Type B pancreatic cell (in vitro differentiated cells): ENCODE data around the gene LMNB1. TPM values are rescaled to one million over a fixed set of nuclear protein-coding genes. Genes with fewer than 3 reads are reported as not detected.
A peak's percentile ranks its signal among the peaks of the same experiment; 100 is the strongest.
"Not testable (repeated sequence)": the region's sequence is repeated elsewhere in the genome, so short reads cannot be mapped to it uniquely, and the experiment has no call there.

Source experiments
- DNase-seq: peaks from one replicate; pipeline ENCODE4 v3.0.0; 2021; ENCODE audit warnings: mixed read lengths; ENCODE audit not compliant: unreplicated experiment; ENCODE audit errors: extremely low spot score
- H3K27ac Mint-ChIP-seq: 2 replicates; pipeline ENCODE4 v1.8.0; 2021; ENCODE audit warnings: mild to moderate bottlenecking, mixed read lengths
- H3K27me3 Mint-ChIP-seq: 2 replicates; pipeline ENCODE4 v1.8.0; 2021; ENCODE audit warnings: mixed read lengths
- H3K36me3 Mint-ChIP-seq: 2 replicates; pipeline ENCODE4 v1.8.0; 2021; ENCODE audit warnings: mixed read lengths
- H3K4me1 Mint-ChIP-seq: one replicate; pipeline ENCODE4 v1.8.0; 2021; ENCODE audit warnings: mixed read lengths; ENCODE audit not compliant: unreplicated experiment
- H3K4me3 Mint-ChIP-seq: 2 replicates; pipeline ENCODE4 v1.8.0; 2021; ENCODE audit warnings: mild to moderate bottlenecking, mixed read lengths
- H3K9me3 Mint-ChIP-seq: 2 replicates; pipeline ENCODE4 v1.8.0; 2021; ENCODE audit warnings: mixed read lengths
- CTCF ChIP-seq: fragments of 200-600 bp; sonication (generic); conservative IDR thresholded peaks from 2 replicates; pipeline ENCODE4 v1.5.0; 2021; ENCODE audit warnings: antibody characterized with exemption, mild to moderate bottlenecking
- total RNA-seq: library from RNA; stranded (reverse); gene quantifications from 2 replicates; pipeline ENCODE4 v1.2.1, GENCODE V29; 2021; ENCODE audit warnings: low replicate concordance

The LMNB1 gene
- total RNA-seq, 1 donor from 2014 or later, result 149 TPM

GRCh38 chr5:126777257-126777974 is 480 bp downstream of the LMNB1 start:
- peaks cover 18% of the 10 kb centered on the region for H3K4me1 Mint-ChIP-seq
- H3K36me3 Mint-ChIP-seq, result peaks cover 4% of the 10 kb centered on the region
- peak overlapping the region; percentile 92 for H3K4me3 Mint-ChIP-seq
- peak; percentile 20 for TF ChIP-seq CTCF
- peak; percentile 75 for DNase-seq
- peak overlapping the region; percentile 94 for H3K27ac Mint-ChIP-seq
- no peaks in the 10 kb centered on the region for H3K9me3 Mint-ChIP-seq
- H3K27me3 Mint-ChIP-seq, result no peaks in the 10 kb centered on the region

GRCh38 chr5:126777975-126778674 is 1.2 kb downstream of the LMNB1 start:
- Mint-ChIP-seq H3K27me3 (no peaks in the 10 kb centered on the region), H3K4me3 (peak overlapping the region; percentile 92), H3K27ac (peak overlapping the region; percentile 94), H3K4me1 (peaks cover 18% of the 10 kb centered on the region), H3K36me3 (peaks cover 4% of the 10 kb centered on the region), H3K9me3 (no peaks in the 10 kb centered on the region)
- DNase-seq, result peak; percentile 92
- no peak for TF ChIP-seq CTCF

- peak overlapping the region; percentile 81 for H3K27ac Mint-ChIP-seq
- H3K27me3 Mint-ChIP-seq, result no peaks in the 10 kb centered on the region
- no peak for DNase-seq
- no peak for TF ChIP-seq CTCF
- peaks cover 9% of the 10 kb centered on the region for H3K36me3 Mint-ChIP-seq
- H3K9me3 Mint-ChIP-seq, result no peaks in the 10 kb centered on the region
- H3K4me3 Mint-ChIP-seq, result peak overlapping the region; percentile 92
- H3K4me1 Mint-ChIP-seq, result peaks cover 18% of the 10 kb centered on the region
Measured at GRCh38 chr5:126778675-126779403, 1.9 kb downstream of the LMNB1 start.

- Mint-ChIP-seq H3K4me1 (peaks cover 17% of the 10 kb centered on the region), H3K27me3 (no peaks in the 10 kb centered on the region), H3K27ac (peak overlapping the region; percentile 30), H3K4me3 (peak overlapping the region; percentile 92), H3K36me3 (peaks cover 9% of the 10 kb centered on the region), H3K9me3 (no peaks in the 10 kb centered on the region)
- peak; percentile 75 for TF ChIP-seq CTCF
- DNase-seq, result no peak
Measured at GRCh38 chr5:126780165-126780827, 3.4 kb downstream of the LMNB1 start.

- H3K4me1 Mint-ChIP-seq, H3K9me3 Mint-ChIP-seq, H3K27ac Mint-ChIP-seq, H3K27me3 Mint-ChIP-seq, H3K4me3 Mint-ChIP-seq: not testable (repeated sequence)
- peak; percentile 4 for DNase-seq
- peaks cover 12% of the 10 kb centered on the region for H3K36me3 Mint-ChIP-seq
Measured at GRCh38 chr5:126788409-126788808, 11.5 kb downstream of the LMNB1 start.
